Measurements from ENCODE around the gene RNF103.
"Not testable (repeated sequence)": the region's sequence is repeated elsewhere in the genome, so short reads cannot be mapped to it uniquely, and the experiment has no call there.

RNF103 gene

GRCh38 chr2:86592547-86593230 is 31.0 kb downstream of the RNF103 start:
- TF ChIP-seq CTCF (IDR thresholded peaks at IDR 0.05; ENCODE audit: low read depth, low read length, missing control alignments) = no peak
- in situ Hi-C loops (cut with HindIII; ENCODE audit: low sequenced_read_pairs) = no loop called here
- no peak overlapping the region for H3K4me3 ChIP-seq (ENCODE audit: low read depth, low read length)
- DNase-seq (ENCODE audit: low read depth) = no peak

GRCh38 chr2:86589701-86590100 is 34.0 kb downstream of the RNF103 start:
- H3K4me3 ChIP-seq (ENCODE audit: low read depth, low read length); in situ Hi-C loops (cut with HindIII; ENCODE audit: low sequenced_read_pairs); DNase-seq (ENCODE audit: low read depth): not testable (repeated sequence)

GRCh38 chr2:86584151-86584913 is 39.3 kb downstream of the RNF103 start:
- no peak for TF ChIP-seq CTCF (IDR thresholded peaks at IDR 0.05; ENCODE audit: low read depth, low read length, missing control alignments)
- no peak for DNase-seq (ENCODE audit: low read depth)
- no peak overlapping the region for H3K4me3 ChIP-seq (ENCODE audit: low read depth, low read length)
- in situ Hi-C loops (cut with HindIII; ENCODE audit: low sequenced_read_pairs) = no loop called here

DNA sequence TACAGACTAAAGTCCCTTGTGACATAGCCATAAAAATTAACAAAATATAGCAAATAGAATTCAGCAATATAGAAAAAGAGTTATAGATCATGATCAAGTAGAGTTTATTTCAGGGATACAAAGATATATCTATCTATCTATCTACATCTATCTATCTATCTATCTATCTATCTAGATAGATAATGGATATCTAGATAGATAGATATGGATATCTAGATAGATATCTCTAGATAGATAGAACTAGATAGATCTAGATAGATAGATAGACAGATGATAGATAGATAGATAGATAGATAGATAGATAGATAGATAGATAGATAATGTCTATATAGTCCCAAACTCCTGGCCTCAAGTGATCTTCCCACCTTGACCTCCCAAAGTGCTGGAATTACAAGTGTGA is 43.1 kb downstream of the RNF103 start:
- in situ Hi-C loops (cut with HindIII; ENCODE audit: low sequenced_read_pairs) = no loop called here
- TF ChIP-seq CTCF (IDR thresholded peaks at IDR 0.05; ENCODE audit: low read depth, low read length, missing control alignments) = no peak
- DNase-seq (ENCODE audit: low read depth) = no peak
- H3K4me3 ChIP-seq (ENCODE audit: low read depth, low read length) = no peak overlapping the region

GRCh38 chr2:86577817-86578456 is 45.7 kb downstream of the RNF103 start:
- TF ChIP-seq CTCF (IDR thresholded peaks at IDR 0.05; ENCODE audit: low read depth, low read length, missing control alignments) = no peak
- no peak overlapping the region for H3K4me3 ChIP-seq (ENCODE audit: low read depth, low read length)
- in situ Hi-C loops (cut with HindIII; ENCODE audit: low sequenced_read_pairs) = no loop called here
- no peak for DNase-seq (ENCODE audit: low read depth)

DNA sequence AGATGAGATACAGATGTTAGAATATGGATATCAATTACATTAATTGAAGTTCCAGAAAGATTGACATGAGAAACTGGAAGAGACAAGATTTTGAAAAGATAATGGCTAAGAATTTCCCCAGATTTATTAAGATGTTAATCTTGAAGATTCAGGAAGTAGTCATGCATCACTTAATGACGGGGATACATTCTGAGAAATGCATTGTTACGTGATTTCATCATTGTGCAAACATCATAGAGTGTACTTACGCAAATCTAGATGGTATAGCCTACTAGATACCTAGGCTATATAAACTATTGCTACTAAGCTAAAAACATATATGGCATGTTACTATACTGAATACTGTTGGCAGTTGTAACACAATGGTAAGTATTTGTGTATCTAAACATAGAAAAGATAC is 53.6 kb downstream of the RNF103 start:
- TF ChIP-seq CTCF (IDR thresholded peaks at IDR 0.05; ENCODE audit: low read depth, low read length, missing control alignments) = no peak
- H3K4me3 ChIP-seq (ENCODE audit: low read depth, low read length) = no peak overlapping the region
- in situ Hi-C loops (cut with HindIII; ENCODE audit: low sequenced_read_pairs) = no loop called here
- DNase-seq (ENCODE audit: low read depth) = no peak

DNA sequence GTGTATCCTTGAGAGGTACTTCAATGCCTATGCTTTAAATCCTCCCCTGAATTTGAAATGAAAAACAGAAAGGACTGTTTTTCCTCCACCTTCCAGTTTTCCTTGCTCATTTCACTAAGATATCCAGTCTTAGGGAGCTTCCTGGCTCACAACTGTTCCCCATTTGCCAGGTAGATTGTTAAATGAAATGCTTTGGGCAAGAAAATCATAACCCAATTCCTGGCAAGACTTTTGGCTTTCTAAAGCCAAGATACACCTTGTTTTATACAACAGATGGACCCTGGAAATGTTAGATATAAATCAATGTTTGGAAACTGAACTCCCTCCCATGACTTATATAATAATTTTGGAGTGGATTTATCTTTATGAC is 56.9 kb downstream of the RNF103 start:
- no peak for DNase-seq (ENCODE audit: low read depth)
- no peak overlapping the region for H3K4me3 ChIP-seq (ENCODE audit: low read depth, low read length)
- TF ChIP-seq CTCF (IDR thresholded peaks at IDR 0.05; ENCODE audit: low read depth, low read length, missing control alignments) = no peak
- in situ Hi-C loops (cut with HindIII; ENCODE audit: low sequenced_read_pairs) = no loop called here
